ENCODE results near the gene PIK3AP1. TPM values are rescaled to one million over a fixed set of nuclear protein-coding genes. Genes with fewer than 3 reads are reported as not detected.

Gene PIK3AP1
- total and polyA plus RNA-seq, 2 experiments from 2014 or later, result not detected

DNA sequence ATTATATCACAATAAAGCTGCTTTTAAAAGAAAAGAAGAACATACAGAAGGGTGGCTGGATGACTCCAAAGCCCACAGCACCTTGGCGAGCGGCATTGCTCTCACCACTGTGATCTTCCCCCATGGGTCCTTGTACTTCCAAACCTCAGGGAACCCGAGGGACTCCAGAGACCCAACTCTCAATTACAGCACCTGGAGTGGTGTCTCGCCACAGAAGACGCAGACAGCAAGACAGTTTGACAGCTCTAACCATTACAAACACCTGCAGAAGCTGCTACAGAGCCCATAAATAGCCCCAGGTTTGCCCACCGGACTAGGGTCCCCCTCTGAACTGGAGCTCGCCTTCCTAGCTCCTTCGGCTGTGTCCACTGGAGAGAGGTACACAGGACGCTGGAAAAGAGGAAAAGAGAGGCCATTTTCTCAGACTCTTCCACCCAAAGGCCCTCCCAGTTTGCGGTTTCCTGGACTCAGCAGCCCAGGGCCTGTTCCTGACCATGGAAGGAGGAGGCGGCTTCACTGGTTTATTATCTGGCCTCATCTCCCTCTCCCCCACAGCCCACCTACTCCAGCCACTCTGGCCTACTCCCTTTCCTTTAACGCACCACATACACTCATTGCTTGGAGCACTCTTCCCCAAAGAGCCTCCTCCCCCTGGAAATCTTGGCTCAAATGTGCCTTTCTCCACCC lies 1.9 kb downstream of the PIK3AP1 start:
- no peak overlapping the region for H3K27ac ChIP-seq
- TF ChIP-seq EZH2 (IDR thresholded peaks at IDR 0.05; ENCODE audit: insufficient read depth, poor library complexity, severe bottlenecking) (no peak), EZH2phosphoT487 (IDR thresholded peaks at IDR 0.05; ENCODE audit: insufficient read depth, low read depth) (no peak)
- H2AFZ ChIP-seq, result no peak overlapping the region
- H3K9me2 ChIP-seq (ENCODE audit: insufficient read depth), result no peaks in the 10 kb centered on the region
- DNase-seq, result no peak
- in situ Hi-C loops (cut with MboI), result no loop called here
- H3F3A ChIP-seq (ENCODE audit: insufficient read depth), result no peaks in the 10 kb centered on the region
- no peaks in the 10 kb centered on the region for H3K9me3 ChIP-seq (ENCODE audit: low read depth)
- H3K9ac ChIP-seq, result no peak overlapping the region
- no peaks in the 10 kb centered on the region for H4K20me1 ChIP-seq (ENCODE audit: insufficient read depth)
- H3K27me3 ChIP-seq (replicated peaks; ENCODE audit: insufficient read depth), result peaks cover 32% of the 10 kb centered on the region
- no peaks in the 10 kb centered on the region for H3K36me3 ChIP-seq (ENCODE audit: low read depth)
- no peaks in the 10 kb centered on the region for H3K79me2 ChIP-seq (ENCODE audit: insufficient read depth)
- no peak overlapping the region for H3K4me2 ChIP-seq (ENCODE audit: unreplicated experiment)
- H3K4me3 ChIP-seq, result no peak overlapping the region
- no peaks in the 10 kb centered on the region for H3K4me1 ChIP-seq (ENCODE audit: insufficient read depth)
- 74 to 79% methylated on average over 12 of the region's 12 CpGs for WGBS, 2 experiments (ENCODE audit: low coverage in 1 of 2, low lambda C conversion rate in 2 of 2, missing lambda C conversion rate in 2 of 2)

DNA sequence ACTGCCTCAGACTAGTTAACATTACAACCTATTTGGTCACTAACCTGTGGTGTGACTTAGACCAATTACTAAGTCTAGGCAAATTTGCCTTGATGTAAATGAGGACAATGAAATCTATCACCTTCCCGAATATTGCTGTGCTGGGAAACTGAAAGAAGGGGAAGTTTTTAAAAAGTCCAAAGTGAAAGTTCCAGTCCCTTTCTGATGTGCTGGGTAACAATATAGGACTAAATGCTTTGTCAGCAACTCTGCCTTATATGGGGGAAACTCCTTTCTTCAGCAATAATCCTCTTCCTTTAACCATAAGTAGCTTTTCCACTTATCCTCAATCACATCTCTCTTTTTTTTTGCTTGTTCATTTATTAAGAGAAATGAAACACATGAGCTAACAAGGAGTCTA lies 3.9 kb downstream of the PIK3AP1 start:
- Histone ChIP-seq H3K27ac (no peak overlapping the region), H3K27me3 (replicated peaks; ENCODE audit: insufficient read depth) (peaks cover 25% of the 10 kb centered on the region), H3K4me1 (ENCODE audit: insufficient read depth) (no peaks in the 10 kb centered on the region), H3K4me3 (no peak overlapping the region), H3F3A (ENCODE audit: insufficient read depth) (no peaks in the 10 kb centered on the region), H3K9me3 (ENCODE audit: low read depth) (no peaks in the 10 kb centered on the region), H3K9me2 (ENCODE audit: insufficient read depth) (no peaks in the 10 kb centered on the region), H3K79me2 (ENCODE audit: insufficient read depth) (no peaks in the 10 kb centered on the region), H3K36me3 (ENCODE audit: low read depth) (no peaks in the 10 kb centered on the region), H3K4me2 (ENCODE audit: unreplicated experiment) (no peak overlapping the region), H4K20me1 (ENCODE audit: insufficient read depth) (no peaks in the 10 kb centered on the region), H3K9ac (no peak overlapping the region), H2AFZ (no peak overlapping the region)
- TF ChIP-seq EZH2 (IDR thresholded peaks at IDR 0.05; ENCODE audit: insufficient read depth, poor library complexity, severe bottlenecking), result no peak
- TF ChIP-seq EZH2phosphoT487 (IDR thresholded peaks at IDR 0.05; ENCODE audit: insufficient read depth, low read depth), result no peak
- in situ Hi-C loops (cut with MboI), result no loop called here
- WGBS, 2 experiments (ENCODE audit: low coverage in 1 of 2, low lambda C conversion rate in 2 of 2, missing lambda C conversion rate in 2 of 2), result 57 to 85% methylated on average over 1 of the region's 1 CpG
- DNase-seq, result no peak

DNA sequence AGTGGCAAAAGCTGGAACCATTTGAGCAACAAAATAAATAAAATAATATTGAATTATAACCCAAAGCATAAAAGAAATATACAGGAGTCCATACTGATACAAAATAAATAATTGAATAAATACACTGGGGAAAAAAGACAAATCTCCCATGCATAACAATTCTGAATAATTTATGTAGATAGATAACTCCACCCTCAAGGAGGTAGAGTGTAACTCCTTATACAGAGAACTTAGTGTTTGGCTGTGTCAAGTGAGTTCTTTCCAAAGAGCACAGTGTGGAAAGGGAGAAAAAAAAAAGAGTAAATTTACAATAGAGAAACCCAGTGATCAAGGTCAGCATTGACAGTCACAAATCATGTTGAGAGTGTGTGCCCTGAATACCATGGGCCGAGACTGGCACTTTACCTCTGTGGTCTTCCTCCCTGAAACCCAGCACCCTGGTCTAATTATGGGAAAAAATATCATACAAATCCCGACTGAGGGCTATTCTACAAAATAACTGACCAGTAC lies 5.5 kb downstream of the PIK3AP1 start:
- Histone ChIP-seq H3K4me3 (no peak overlapping the region), H3K36me3 (ENCODE audit: low read depth) (no peaks in the 10 kb centered on the region), H3K9ac (no peak overlapping the region), H4K20me1 (ENCODE audit: insufficient read depth) (no peaks in the 10 kb centered on the region), H3K27me3 (replicated peaks; ENCODE audit: insufficient read depth) (peaks cover 10% of the 10 kb centered on the region), H3K4me1 (ENCODE audit: insufficient read depth) (no peaks in the 10 kb centered on the region), H3K27ac (no peak overlapping the region), H3K79me2 (ENCODE audit: insufficient read depth) (no peaks in the 10 kb centered on the region), H3K9me3 (ENCODE audit: low read depth) (no peaks in the 10 kb centered on the region), H3F3A (ENCODE audit: insufficient read depth) (no peaks in the 10 kb centered on the region), H3K4me2 (ENCODE audit: unreplicated experiment) (no peak overlapping the region), H3K9me2 (ENCODE audit: insufficient read depth) (no peaks in the 10 kb centered on the region), H2AFZ (no peak overlapping the region)
- 49 to 63% methylated on average over 2 of the region's 2 CpGs for whole genome bisulfite sequencing, 2 experiments (ENCODE audit: low coverage in 1 of 2, low lambda C conversion rate in 2 of 2, missing lambda C conversion rate in 2 of 2)
- TF ChIP-seq EZH2 (IDR thresholded peaks at IDR 0.05; ENCODE audit: insufficient read depth, poor library complexity, severe bottlenecking) (no peak), EZH2phosphoT487 (IDR thresholded peaks at IDR 0.05; ENCODE audit: insufficient read depth, low read depth) (no peak)
- DNase-seq, result no peak
- in situ Hi-C loops (cut with MboI), result no loop called here

DNA sequence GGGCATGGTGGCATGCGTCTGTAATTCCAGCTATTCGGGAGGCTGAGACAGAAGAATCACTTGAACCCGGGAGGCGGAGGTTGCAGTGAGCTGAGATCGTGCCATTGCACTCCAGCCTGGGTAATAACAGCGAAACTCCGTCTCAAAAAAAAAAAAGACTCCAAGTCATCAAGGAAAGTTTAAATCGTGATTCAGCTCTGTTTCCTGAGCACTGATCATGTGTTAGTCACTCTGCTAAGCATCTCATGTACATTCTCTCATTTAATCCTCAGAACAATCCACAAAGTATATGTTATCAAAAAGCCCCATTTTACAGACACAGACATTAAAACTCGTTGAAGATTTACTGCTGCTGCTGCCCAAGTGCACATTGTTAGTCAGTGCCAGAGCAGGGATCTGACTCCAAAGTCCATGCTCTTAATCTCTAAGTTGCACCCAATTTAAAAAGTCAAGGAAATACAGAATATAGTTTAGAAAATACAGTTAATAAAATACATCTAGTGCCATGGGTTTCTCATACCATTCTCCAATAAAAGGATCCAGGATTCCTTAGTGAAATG lies 6.2 kb downstream of the PIK3AP1 start:
- 57 to 59% methylated on average over 9 of the region's 9 CpGs for WGBS, 2 experiments (ENCODE audit: low coverage in 1 of 2, low lambda C conversion rate in 2 of 2, missing lambda C conversion rate in 2 of 2)
- Histone ChIP-seq H3K9me2 (ENCODE audit: insufficient read depth) (no peaks in the 10 kb centered on the region), H2AFZ (no peak overlapping the region), H3K36me3 (ENCODE audit: low read depth) (no peaks in the 10 kb centered on the region), H3K4me3 (no peak overlapping the region), H3K79me2 (ENCODE audit: insufficient read depth) (no peaks in the 10 kb centered on the region), H3K4me1 (ENCODE audit: insufficient read depth) (no peaks in the 10 kb centered on the region), H3F3A (ENCODE audit: insufficient read depth) (no peaks in the 10 kb centered on the region), H3K4me2 (ENCODE audit: unreplicated experiment) (no peak overlapping the region), H3K9me3 (ENCODE audit: low read depth) (no peaks in the 10 kb centered on the region), H3K9ac (no peak overlapping the region), H3K27ac (no peak overlapping the region), H4K20me1 (ENCODE audit: insufficient read depth) (no peaks in the 10 kb centered on the region), H3K27me3 (replicated peaks; ENCODE audit: insufficient read depth) (peaks cover 3% of the 10 kb centered on the region; the same call in 1 of the 2 replicates)
- in situ Hi-C loops (cut with MboI), result no loop called here
- peak; percentile 64 for DNase-seq
- TF ChIP-seq EZH2 (IDR thresholded peaks at IDR 0.05; ENCODE audit: insufficient read depth, poor library complexity, severe bottlenecking) (no peak), EZH2phosphoT487 (IDR thresholded peaks at IDR 0.05; ENCODE audit: insufficient read depth, low read depth) (no peak)
